GM12872 (cell line): Measurements from ENCODE around the gene NSD2.

Source experiments
- CTCF ChIP-seq: IDR thresholded peaks from 3 replicates; pipeline ENCODE4 v1.5.1; 2011; ENCODE audit warnings: low read depth, mild to moderate bottlenecking, low read length, moderate library complexity; ENCODE audit not compliant: insufficient read depth

Gene NSD2

GRCh38 chr4:2006956-2007653 is 135.9 kb downstream of the NSD2 start:
- TF ChIP-seq CTCF = no peak

- TF ChIP-seq CTCF = no peak
These were observed 136.8 kb downstream of the NSD2 start for GRCh38 chr4:2007804-2008670.

GRCh38 chr4:2008671-2008920 is 137.4 kb downstream of the NSD2 start:
- TF ChIP-seq CTCF = no peak

GRCh38 chr4:2008921-2009650 is 137.9 kb downstream of the NSD2 start, which contains the start of gene NELFA:
NELFA (minus strand) TSS chr4:2008974; CDS start chr4:2008959, 15 bp downstream.
- TF ChIP-seq CTCF = no peak

- no peak for TF ChIP-seq CTCF
These were observed 138.5 kb downstream of the NSD2 start for GRCh38 chr4:2009651-2010233.

- TF ChIP-seq CTCF = no peak
These were observed 140.4 kb downstream of the NSD2 start for GRCh38 chr4:2011583-2011982.

GRCh38 chr4:2015008-2015407 is 143.8 kb downstream of the NSD2 start:
- TF ChIP-seq CTCF = no peak
